Motor neuron (in vitro differentiated cells): ENCODE results near the gene SLC38A11. TPM values are rescaled to one million over a fixed set of nuclear protein-coding genes. Genes with fewer than 3 reads are reported as not detected.
"Not testable (repeated sequence)": the region's sequence is repeated elsewhere in the genome, so short reads cannot be mapped to it uniquely, and the experiment has no call there.

ENCODE experiments used
- ATAC-seq, 8 experiments: fragments of 200-7000 bp; cut with Tn5 transposase; replicated peaks in 6 of 8; 2 replicates each; pipeline ENCODE4 v1.8.0; 2021; ENCODE audit warnings: mild to moderate bottlenecking in 8 of 8, moderate library complexity in 8 of 8
- H3K27ac ChIP-seq, 2 donors: fragments of 250-450 bp; sonication (Bioruptor Pico); 2 replicates each; pipeline ENCODE4 v1.9.0; 2021; ENCODE audit warnings: antibody characterized with exemption in 2 of 2, mild to moderate bottlenecking in 2 of 2, moderate library complexity in 1 of 2
- H3K4me1 ChIP-seq, 2 donors: fragments of 250-450 bp; sonication (Bioruptor Pico); replicated peaks in 1 of 2; 2 replicates each; pipeline ENCODE4 v1.6.1; 2021; ENCODE audit warnings: antibody characterized with exemption in 2 of 2, mild to moderate bottlenecking in 2 of 2, moderate library complexity in 1 of 2
- H3K4me3 ChIP-seq, 5 donors: fragments of 250-450 bp; sonication (Bioruptor Pico); 2 replicates each; pipeline ENCODE4 v1.9.0; 2021; ENCODE audit warnings: antibody characterized with exemption in 5 of 5, mild to moderate bottlenecking in 5 of 5, moderate library complexity in 4 of 5
- WGBS, 10 experiments: fragments of 450-650 bp; shearing (Covaris generic); methylation state at CpG; one replicate each; pipeline ENCODE4 v1.0.0; 2022; 5-methylcytosine and 5-hydroxymethylcytosine counted together
- in situ Hi-C, 9 experiments: fragments of 400-800 bp; cut with MboI; loops; one replicate each; pipeline ENCODE4 v1.15.0; 2021; ENCODE audit warnings: low sequenced_read_pairs in 9 of 9, low pct_unique_long_range_greater_than_20kb in 2 of 9; ENCODE audit not compliant: unreplicated experiment in 9 of 9
- total RNA-seq, 8 experiments: library from RNA; unstranded; fragments of 300-600 nt; gene quantifications; 2 replicates each; pipeline versions ENCODE4 v1.2.3 to v1.2.4, GENCODE V29; 2022

Gene SLC38A11
- total RNA-seq, 8 experiments from 2014 or later, result 0.10 to 0.38 (median 0.22) TPM; not detected in 4

GRCh38 chr2:164984428-164984827 is 29.1 kb upstream of the SLC38A11 start:
- Histone ChIP-seq H3K4me1 (no peaks in the 10 kb centered on the region), H3K27ac (no peak overlapping the region), H3K4me3 (no peak overlapping the region)
- in situ Hi-C loops, result loop anchor here in 1 of 9 experiments (25.0 kb wide), 1 partner anchor 803 kb away; the partner anchor contains the start of gene GALNT3
- ATAC-seq, result no peak
- WGBS, 10 experiments, result 0 to 100% (median 81%) methylated on average over 1 to 3 of the region's 3 CpGs

- in situ Hi-C loops, result loop anchor here in 1 of 9 experiments (25.0 kb wide), 1 partner anchor 806 kb away; the partner anchor contains the start of gene GALNT3
- Histone ChIP-seq H3K4me1 (no peaks in the 10 kb centered on the region), H3K27ac (no peak overlapping the region), H3K4me3 (no peak overlapping the region)
- ATAC-seq, result peak in 1 of 8 experiments; percentile 25
- WGBS, 10 experiments, result 0 to 100% (median 95%) methylated on average over 1 to 7 of the region's 7 CpGs; no CpG with 5 or more reads in 2 of the 10 experiments
Measured at GRCh38 chr2:164981217-164981990, 26.1 kb upstream of the SLC38A11 start.

GRCh38 chr2:164980688-164981087 is 25.4 kb upstream of the SLC38A11 start:
- H3K27ac ChIP-seq, H3K4me3 ChIP-seq, ATAC-seq, H3K4me1 ChIP-seq: not testable (repeated sequence)
- in situ Hi-C loops, result loop anchor here in 1 of 9 experiments (25.0 kb wide), 1 partner anchor 807 kb away; the partner anchor contains the start of gene GALNT3
- WGBS, 10 experiments, result 72 to 100% (median 83%) methylated on average over 1 to 2 of the region's 2 CpGs; no CpG with 5 or more reads in 4 of the 10 experiments

- ATAC-seq, result peak in 1 of 8 experiments; percentile 36
- H3K4me3 ChIP-seq, result no peak overlapping the region
- no peaks in the 10 kb centered on the region for H3K4me1 ChIP-seq
- in situ Hi-C loops, result loop anchor here in 1 of 9 experiments (25.0 kb wide), 1 partner anchor 808 kb away; the partner anchor contains the start of gene GALNT3
- 60 to 100% (median 100%) methylated on average over 1 of the region's 2 CpGs; no CpG with 5 or more reads in 5 of the 10 experiments for WGBS, 10 experiments
- H3K27ac ChIP-seq, result no peak overlapping the region
Measured at GRCh38 chr2:164979113-164979512, 23.8 kb upstream of the SLC38A11 start.

GRCh38 chr2:164976875-164977470 is 21.6 kb upstream of the SLC38A11 start:
- not testable (repeated sequence) for H3K4me1 ChIP-seq, ATAC-seq, H3K27ac ChIP-seq, H3K4me3 ChIP-seq
- in situ Hi-C loops, result loop anchor here in 1 of 9 experiments (25.0 kb wide), 1 partner anchor 810 kb away; the partner anchor contains the start of gene GALNT3
- 33 to 100% (median 73%) methylated on average over 1 to 5 of the region's 5 CpGs; no CpG with 5 or more reads in 3 of the 10 experiments for WGBS, 10 experiments

GRCh38 chr2:164976301-164976700 is 21.0 kb upstream of the SLC38A11 start:
- 30 to 100% (median 83%) methylated on average over 1 to 3 of the region's 3 CpGs for WGBS, 10 experiments
- in situ Hi-C loops, result loop anchor here in 1 of 9 experiments (25.0 kb wide), 1 partner anchor 811 kb away; the partner anchor contains the start of gene GALNT3
- ATAC-seq, result peak in 1 of 8 experiments; percentile 17
- Histone ChIP-seq H3K4me1 (no peaks in the 10 kb centered on the region), H3K27ac (no peak overlapping the region), H3K4me3 (no peak overlapping the region)

- Histone ChIP-seq H3K4me1 (no peaks in the 10 kb centered on the region), H3K27ac (no peak overlapping the region), H3K4me3 (no peak overlapping the region)
- 0 to 89% (median 75%) methylated on average over 1 of the region's 1 CpG; no CpG with 5 or more reads in 1 of the 10 experiments for WGBS, 10 experiments
- no peak for ATAC-seq
- in situ Hi-C loops, result loop anchor here in 1 of 9 experiments (25.0 kb wide), 1 partner anchor 811 kb away; the partner anchor contains the start of gene GALNT3
Measured at GRCh38 chr2:164975891-164976290, 20.6 kb upstream of the SLC38A11 start.

GRCh38 chr2:164974221-164974620 is 18.9 kb upstream of the SLC38A11 start:
- Histone ChIP-seq H3K4me3 (no peak overlapping the region), H3K4me1 (no peaks in the 10 kb centered on the region), H3K27ac (no peak overlapping the region)
- in situ Hi-C loops, result no loop called here
- ATAC-seq, result no peak
- 80 to 100% (median 88%) methylated on average over 1 of the region's 1 CpG; no CpG with 5 or more reads in 4 of the 10 experiments for WGBS, 10 experiments

- WGBS, 10 experiments, result 33 to 100% (median 98%) methylated on average over 1 to 3 of the region's 4 CpGs; no CpG with 5 or more reads in 2 of the 10 experiments
- no peak overlapping the region for H3K4me3 ChIP-seq
- no peaks in the 10 kb centered on the region for H3K4me1 ChIP-seq
- in situ Hi-C loops, result no loop called here
- H3K27ac ChIP-seq, result no peak overlapping the region
- no peak for ATAC-seq
Measured at GRCh38 chr2:164972216-164972615, 16.9 kb upstream of the SLC38A11 start.

- H3K4me3 ChIP-seq, result no peak overlapping the region
- H3K4me1 ChIP-seq, result no peaks in the 10 kb centered on the region
- WGBS, 10 experiments, result 48 to 100% (median 69%) methylated on average over 1 to 2 of the region's 2 CpGs
- in situ Hi-C loops, result no loop called here
- no peak overlapping the region for H3K27ac ChIP-seq
- ATAC-seq, result no peak
Measured at GRCh38 chr2:164969909-164970690, 14.8 kb upstream of the SLC38A11 start.

- H3K27ac ChIP-seq, result no peak overlapping the region
- in situ Hi-C loops, result no loop called here
- H3K4me1 ChIP-seq, result no peaks in the 10 kb centered on the region
- H3K4me3 ChIP-seq, result no peak overlapping the region
- ATAC-seq, result peak in 1 of 8 experiments; percentile 89
- WGBS, 10 experiments, result 60 to 100% (median 88%) methylated on average over 2 of the region's 2 CpGs; no CpG with 5 or more reads in 5 of the 10 experiments
Measured at GRCh38 chr2:164967781-164968228, 12.5 kb upstream of the SLC38A11 start.

- H3K4me1 ChIP-seq, result no peaks in the 10 kb centered on the region
- no peak overlapping the region for H3K4me3 ChIP-seq
- WGBS, 10 experiments, result 20 to 100% (median 74%) methylated on average over 1 to 2 of the region's 2 CpGs; no CpG with 5 or more reads in 1 of the 10 experiments
- in situ Hi-C loops, result no loop called here
- H3K27ac ChIP-seq, result no peak overlapping the region
- ATAC-seq, result no peak
Measured at GRCh38 chr2:164967361-164967760, 12.0 kb upstream of the SLC38A11 start.
